ENCODE data around the gene ZNF30.
"Not testable (repeated sequence)": the region's sequence is repeated elsewhere in the genome, so short reads cannot be mapped to it uniquely, and the experiment has no call there.

ZNF30 gene

DNA sequence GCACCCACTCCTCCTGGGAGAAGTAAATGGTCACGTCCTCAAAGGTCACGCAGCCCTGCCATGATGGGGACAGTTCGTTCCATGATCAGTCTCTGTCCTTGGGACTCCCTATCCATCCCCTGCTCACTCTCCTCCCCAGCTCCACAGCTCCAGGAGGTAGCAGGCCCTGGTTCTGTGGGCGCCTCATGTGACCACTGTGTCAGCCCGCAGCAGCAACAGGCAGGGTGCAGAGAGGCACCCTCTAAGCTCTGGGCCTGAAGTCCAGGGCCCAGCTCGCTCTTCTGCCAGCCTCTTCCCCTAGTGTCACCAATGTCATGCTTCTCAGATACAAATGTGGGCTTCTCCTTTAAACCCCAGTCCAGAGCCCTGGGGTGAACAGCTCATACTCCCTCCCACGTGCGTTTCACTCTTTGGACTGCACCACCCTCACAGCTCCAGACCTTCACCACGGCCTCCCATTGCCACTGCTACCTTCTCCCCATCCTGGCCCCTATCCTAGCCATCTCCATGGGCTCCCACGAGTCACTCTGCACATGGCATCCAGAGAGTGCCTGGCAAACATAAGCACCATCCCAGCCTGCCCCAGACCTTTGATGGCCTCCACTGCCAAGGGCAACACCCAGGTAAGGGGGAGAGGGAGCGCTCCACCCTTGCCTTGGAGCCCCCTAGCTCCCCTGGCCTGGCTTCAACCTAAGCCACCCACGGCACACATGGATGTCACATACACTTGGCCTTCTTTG, 34.4 kb downstream of the ZNF30 start:
- no peak for DNase-seq

DNA sequence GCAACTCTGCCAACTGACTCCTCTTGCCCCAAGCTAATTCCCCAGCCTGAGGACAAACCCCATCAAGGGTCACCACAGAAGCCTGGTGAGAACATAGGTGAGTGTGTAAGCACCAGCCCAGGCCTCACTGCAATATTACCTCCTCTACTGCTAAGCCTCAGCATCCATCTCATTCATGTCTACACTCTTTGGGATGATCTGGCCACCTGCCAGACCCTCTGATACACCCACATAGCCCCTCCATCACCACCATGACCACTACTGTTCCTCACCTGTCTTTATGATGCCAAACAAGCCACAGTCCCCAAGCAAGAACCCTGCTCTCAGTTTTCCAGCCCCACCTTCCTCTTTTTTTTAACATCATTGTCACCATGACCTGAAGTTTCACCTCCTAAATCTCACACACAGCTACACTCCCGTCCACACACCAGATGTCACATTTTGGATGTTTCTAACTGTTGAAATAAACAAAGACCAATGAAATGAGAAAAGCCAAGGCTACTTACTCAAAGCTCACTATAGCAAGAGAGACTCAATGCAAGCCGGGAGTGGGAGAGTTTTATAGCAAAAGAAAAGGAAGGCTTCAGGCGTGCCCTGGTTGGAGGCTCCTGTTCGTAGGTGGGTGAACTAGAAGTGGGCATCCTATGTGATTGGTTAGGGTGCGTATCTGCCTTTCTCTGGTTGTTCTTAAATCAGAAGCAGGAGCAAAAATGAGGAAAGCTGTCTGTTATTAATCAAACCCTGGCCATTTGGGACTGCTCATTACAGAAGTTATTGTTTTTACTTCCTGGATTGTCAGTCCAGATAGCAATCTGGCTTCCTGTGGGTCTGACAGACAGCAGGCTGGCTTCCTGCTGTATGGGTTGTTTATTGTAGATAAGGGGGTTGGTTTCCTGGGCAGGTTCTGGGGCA, 35.3 kb downstream of the ZNF30 start:
- no peak for DNase-seq

DNA sequence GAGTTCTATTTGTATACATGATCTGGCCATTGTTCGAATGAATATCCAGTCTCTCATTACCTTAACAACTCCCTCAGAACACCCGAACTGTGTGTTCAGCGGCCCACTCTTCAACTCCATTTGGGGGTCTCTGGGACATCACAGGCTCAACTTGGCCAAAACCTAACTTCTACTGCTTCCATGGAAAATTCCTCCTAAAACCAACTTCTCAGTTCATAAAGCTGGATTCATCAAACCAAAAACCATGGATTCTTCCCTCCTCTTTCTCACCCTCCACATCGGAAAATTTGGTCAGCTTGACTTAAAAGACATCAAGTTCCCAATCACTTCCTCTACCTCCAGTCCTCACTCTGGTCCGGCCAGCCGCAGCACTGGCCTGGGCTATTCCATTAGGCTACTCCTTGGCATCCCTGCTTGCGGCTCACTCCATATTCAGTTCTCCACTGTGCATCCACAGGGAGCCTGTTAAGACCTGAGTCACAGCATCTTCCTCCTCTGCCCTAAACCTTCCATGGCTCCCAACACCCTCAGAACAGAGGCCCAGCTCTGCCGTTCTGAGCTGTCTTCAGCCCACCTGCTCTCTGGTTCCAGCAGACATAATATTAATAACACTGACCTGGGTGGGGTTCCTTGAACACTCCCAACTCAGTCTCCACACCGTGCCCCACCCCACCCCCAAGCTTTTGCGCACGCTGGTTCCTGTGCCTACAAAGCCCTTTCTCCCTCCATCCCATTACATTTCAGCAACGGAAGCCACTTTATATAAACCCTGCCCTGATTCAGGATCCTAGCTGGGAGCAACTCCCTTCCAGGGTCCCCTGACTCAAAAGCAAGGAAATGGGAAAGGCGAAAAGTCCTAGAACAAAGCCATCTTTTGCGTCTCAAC, 36.2 kb downstream of the ZNF30 start:
- DNase-seq, result peak; percentile 6

DNA sequence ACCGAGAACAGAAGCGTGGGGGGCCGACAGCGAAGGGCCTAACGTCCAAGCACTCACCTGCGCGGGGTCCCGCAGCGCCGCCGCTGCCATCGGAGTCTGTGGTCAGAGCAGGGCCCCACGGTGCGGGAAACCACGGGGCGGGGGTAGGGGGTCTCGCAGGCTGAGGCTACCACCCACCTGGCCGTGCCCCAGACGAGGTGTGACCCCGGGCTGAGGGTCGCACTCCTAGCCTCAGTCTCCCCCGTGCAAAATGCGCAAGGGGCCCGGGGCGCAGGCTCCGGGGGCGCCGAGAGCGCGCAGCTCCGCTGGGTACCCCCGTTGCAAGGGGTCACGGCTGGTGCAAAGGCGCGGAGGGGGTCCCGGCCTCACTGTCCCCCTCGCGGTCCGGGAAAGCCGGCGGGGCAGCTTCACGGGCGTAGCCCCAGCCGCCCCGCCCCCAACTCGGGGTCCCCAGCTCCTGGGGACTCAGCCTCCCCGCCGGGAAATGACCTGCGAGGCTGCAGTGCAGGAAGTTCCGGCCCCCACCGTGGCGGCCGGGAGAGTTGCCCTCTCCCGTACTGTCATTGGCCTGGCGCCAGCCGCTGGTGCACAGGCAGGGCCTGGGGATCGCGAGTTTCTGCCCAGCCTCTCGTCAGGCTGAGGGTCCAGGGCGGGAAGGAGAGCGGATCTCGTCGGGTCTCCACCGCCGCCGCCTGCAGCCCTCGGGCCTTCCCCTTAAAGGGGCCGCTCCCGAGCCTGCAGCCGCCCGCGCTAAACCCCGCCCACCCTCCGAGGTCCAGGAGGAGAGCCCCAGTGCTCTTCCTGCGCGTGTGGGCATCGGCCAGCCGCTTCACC, 37.1 kb downstream of the ZNF30 start, which contains the start of gene ZNF792:
Gene ZNF792 (minus strand): TSS at position 657 of the 834 bp plus-strand sequence. CDS start 567 bp downstream, at position 90.
- DNase-seq, result peak; percentile 67

DNA sequence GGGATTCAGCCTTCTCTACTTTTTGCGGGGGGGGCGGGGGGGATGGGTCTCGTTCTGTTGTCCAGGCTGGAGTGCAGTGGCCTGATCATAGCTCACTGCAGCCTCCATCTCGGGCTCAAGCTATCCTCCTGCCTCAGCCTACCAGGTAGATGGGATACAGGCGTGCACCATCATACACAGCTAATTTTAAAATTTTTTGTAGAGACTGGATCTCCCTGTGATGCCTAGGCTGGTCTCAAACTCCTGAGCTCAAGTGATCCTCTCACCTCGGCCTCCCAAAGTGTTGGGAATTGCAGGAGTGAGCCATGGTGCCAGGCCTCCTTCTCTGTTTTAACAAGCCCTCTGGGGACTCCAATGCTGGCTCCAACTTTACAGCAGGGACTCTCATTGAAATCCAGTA, 37.9 kb downstream of the ZNF30 start:
- DNase-seq, result no peak

DNA sequence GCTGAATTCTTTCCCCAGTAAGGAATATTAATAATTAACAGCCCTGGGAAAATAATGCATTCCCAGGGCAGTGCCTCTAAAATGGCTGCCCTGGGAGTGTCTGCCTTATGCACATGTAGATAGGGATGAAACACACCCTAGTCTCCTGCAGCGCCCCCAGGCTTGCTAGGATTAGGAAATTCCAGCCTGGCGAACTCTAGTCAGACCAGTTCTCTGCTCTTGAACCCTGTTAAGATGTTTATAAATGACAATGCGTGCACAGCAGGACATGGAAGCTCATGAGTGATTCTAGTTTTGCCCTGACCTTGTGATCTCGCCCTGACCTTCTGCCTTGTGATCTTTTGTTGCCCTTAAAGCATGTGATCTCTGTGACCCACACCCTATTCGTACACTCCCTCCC, 38.8 kb downstream of the ZNF30 start:
- not testable (repeated sequence) for DNase-seq

DNA sequence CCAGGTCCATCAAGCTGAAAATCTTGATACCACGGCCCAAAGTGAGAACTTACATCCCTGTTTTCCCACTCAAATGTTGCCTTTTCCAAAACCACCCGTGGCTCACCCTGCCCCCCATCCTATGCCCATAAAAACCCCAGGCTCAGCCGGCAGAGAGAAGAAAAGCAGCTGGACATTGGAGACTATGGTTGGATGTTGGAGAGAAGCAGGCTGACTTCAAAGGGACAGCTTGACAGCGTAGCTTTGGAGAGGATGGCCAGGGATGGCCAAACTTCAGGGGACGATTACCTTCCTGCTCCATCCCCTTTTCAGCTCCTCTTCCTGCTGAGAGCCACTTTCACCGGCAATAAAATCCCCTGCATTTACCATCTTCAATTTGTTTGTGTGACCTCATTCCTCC, 40.8 kb downstream of the ZNF30 start:
- no peak for DNase-seq

DNA sequence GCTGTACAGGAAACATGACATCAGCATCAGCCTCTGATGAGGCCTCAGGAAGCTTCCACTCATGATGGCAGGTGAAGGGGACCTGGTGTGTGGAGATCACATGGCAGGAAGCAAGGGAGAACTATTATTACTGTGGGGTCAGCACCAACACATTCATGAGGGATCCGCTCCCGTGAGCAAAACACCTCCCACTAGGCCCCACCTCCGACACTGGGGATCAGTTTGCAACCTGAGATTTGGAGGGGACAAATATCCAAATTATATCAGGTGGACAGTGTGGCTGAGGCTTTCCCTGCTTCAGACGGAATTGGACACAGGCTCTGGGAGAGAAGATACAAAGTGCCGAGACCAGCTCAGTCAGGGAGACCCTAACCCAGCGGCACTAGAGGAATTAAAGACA, 43.0 kb downstream of the ZNF30 start:
- DNase-seq, result no peak

DNA sequence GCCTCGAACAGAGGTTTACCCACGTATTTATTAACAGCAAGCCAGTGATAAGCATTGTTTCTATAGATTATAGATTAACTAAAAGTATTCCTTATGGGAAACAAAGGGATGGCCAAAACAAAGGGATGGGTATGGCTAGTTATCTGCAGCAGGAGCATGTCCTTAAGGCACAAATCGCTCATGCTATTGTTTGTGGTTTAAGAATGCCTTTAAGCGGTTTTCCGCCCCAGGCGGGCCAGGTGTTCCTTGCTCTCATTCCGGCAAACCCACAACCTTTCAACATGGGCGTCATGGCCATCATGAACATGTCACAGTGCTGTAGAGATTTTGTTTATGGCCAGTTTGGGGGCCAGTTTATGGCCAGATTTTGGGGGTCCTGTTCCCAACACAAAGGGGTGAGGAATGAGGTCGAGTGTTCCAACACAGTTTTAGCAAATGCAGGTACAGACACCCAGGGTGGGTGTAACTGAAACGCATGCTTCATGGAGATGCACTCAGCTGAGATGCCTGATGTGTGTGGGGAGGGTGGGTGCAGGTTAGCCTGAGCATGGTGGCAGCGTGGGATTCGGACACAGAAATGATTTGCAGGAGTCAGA, 43.6 kb downstream of the ZNF30 start:
- not testable (repeated sequence) for DNase-seq

DNA sequence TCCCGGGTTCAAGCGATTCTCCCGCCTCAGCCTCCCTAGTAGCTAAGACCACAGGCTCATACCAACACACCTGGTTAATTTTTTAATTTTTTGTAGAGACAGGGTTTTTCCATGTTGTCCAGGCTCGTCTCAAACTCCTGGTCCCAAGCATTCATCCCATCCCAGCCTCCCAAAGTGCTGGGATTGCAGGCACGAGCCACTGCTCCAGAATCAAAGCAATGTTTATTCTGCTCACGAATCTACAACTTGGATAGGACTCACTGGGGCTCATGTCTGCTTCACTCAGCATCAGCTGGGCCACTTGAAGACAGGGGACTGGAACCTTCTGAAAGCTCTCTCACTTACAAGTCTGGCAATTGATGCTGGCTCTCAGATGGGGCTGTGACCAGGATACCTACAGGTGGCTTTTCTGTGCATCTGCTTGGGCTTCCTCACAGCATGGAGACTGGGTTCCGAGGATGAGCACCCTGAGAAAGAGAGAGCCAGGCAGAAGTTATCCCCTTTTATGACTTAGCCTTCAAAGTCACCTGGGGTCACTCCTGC, 45.5 kb downstream of the ZNF30 start:
- DNase-seq, result no peak

DNA sequence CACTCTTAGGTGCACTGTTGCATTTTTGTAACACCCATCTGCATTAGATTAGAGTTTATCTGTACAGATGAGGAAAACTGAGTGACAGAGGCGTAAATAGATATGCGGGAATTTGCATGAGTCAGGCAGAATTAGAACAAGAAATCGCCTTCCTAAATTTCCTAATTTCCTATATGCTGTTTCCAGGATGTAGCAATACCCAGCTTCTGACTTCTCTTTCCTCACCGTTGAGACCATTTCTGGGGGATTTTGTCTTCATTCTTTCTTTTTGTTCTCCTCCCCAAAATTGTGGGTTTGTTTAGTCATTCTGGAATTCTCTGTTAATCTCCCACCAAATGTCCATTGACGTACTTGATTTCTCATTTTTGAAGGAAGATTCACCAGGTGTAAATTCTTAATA, 47.9 kb downstream of the ZNF30 start:
- no peak for DNase-seq

DNA sequence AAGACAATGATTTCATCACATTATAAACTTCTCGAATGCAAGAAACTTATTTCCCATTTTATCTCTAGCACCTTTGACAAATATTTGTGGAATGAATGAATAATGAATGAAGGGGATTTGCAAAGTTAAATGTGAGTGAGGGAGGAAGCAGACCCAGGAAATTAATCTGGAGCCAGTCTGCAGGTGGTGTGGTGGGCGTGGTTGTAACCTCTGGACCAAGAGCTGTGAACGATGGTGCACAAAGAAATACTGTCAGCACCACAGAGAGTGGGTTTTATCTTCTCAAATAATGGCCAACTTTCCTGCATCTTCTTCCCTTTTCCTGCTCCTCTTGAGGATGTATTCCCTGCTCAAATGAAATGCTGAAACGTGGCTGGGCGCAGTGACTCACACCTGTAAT, 48.4 kb downstream of the ZNF30 start:
- no peak for DNase-seq

DNA sequence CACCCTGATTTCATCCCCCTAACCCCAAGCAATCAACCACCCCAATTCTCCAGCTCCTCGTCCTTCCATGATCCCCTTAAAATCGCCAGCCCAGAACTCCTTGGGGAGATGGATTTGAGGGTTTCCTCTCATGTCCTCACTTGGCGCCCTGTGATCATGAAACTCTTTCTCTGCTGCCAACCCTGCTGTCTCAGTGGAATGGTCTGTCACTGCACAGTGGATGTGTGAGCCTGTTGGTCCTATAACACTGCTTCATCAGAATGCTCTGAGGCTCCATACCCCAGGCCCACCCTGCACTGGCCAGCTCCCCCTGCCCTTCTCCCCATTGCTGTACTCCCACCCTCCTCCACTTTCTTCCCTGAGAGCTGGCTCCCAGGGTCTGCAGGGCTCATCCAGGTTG, 49.9 kb downstream of the ZNF30 start:
- DNase-seq, result no peak

DNA sequence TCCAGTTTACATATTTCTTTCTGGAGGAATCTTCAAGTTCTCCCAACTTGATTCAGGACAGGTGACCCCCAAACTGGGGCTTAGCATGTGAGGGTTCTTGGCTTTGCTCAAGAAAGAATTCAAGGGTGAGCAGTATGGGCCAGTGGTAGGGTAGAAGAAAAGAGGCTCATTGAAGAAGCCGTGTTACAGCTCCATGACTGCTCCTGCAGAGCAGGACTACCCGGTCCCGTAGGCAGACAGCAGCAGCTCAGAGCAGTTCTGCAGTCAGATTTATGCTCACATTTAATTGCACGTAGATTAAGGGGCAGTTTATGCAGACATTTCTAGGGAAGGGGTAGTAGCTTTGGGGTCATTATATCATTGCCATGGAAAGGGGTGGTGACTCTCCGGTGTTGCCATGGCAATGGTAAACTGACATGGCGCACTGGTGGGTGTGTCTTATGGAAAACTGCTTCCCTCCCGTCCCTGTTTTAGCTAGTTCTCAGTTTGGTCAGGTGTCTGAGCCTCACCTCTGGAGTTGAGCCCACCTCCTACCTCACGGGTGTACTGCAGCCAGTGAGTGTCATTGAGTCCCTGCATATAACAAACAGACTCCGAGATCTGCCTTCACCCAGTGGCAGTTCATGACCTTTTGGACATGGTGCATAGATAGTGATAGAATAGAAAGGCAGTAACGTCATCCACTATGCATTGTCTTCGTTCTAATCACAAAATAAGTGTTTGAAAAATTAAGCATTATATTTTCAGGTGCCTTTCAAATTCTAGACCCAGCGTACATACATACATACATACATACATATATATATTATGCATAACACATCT, 53.3 kb downstream of the ZNF30 start:
- no peak for DNase-seq

DNA sequence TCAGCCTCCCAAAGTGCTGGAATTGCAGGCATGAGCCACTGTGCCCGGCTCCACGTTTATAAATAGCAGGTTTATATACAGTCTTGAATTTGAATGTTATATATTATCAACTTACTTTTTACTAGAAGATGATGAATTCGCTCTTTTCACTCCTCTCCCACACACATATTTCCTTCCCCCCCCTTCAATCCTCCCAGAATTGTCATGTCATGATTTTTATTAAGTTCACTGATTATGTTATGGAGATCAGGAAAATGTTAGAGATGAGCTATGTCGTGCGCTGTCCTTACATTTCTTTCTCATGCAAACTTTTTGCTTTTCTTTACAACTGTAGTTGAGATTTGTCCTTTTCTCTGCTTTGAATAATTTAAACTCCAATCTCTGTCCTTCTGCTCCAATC, 55.6 kb downstream of the ZNF30 start:
- no peak for DNase-seq

DNA sequence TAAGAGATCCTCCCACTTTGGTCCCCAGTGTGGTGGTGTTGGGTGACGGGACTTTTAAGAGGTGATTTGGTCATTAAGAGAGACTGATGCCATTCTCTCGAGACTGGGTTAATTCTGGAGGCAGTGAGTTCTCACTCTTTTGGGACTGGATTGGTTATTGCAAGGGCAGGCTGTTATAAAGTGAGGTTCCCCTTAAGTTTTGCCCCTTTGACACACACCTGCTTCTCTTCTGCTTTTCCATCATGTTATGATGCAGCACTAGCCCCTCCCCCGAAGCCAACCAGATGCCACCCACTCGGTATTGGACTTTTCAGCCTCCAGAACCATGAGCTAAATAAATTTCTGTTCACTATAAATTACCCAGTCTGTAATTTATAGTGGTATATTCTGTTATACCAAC, 57.1 kb downstream of the ZNF30 start:
- DNase-seq, result no peak

DNA sequence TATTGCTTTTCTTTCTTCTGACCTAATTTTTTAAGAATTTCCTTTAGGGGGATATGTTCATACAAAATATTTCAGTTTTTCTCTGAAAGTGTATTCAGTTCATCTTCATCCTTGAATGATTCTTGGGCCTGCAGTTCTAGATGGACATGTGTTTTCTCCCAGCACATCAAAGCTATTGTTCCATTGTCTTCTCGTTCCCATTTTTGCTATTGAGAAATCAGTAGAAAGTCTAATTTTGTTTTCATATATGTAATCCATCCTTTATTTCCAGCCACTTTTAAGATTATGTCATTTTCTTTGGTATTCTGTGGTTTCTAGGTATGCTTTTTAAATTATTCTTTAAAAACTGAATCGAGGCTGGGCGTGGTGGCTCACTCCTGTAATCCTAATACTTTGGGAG, 57.6 kb downstream of the ZNF30 start:
- DNase-seq, result no peak

DNA sequence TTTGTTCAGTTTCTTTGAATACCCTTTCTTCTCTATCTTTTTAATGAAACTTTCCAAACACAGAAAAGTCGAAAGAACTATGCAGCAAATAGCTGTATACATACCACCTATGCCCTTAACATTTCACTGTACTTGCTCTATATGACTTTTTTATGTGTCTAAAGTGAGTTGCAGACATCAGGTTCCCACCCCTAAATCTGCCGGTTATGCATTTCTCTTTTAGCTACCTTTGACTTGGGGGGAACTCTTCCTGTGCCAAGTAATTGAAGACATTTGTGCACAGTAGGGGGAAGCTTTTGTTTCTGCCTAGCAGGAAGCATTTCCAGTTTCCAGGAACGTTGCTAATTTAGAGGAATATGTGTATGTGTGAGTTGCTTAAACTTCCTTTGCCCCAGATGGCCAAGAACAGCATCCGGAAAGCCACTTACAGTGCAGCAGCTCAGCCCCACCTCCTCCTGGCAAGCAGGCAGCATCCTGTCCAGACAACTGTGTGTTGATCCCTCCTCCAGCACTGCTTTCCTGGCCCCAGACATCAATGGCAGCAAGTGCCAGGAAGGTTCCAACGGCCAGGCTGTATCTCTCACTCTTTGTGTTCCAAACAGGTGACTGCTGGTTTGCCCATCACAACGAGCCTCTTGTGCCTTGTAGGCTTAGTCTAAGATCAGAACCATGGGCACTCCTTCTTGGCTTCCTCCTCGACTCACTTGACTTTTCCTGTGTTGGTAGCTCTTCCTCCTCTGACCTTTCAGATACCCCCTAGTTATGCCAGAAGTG, 58.7 kb downstream of the ZNF30 start:
- no peak for DNase-seq

DNA sequence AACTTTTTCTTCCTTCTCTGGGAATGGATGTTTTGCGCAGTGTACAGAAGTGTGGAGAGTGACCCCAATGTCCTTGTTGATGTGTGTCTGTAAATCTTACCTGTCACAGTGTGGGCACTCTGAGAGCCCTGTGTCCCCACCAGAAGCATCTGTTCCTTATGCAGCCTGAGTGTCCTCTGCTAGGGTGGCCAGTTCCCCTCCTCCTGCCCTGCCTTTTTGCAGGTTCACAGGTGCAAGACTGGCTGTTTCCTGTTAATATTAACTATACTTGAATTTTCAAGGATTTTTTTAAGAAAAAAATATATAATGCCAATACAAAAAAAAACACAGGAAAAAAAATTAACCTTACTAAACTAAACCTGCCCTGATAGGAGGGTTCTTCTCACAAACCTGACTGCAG, 61.4 kb downstream of the ZNF30 start:
- no peak for DNase-seq

DNA sequence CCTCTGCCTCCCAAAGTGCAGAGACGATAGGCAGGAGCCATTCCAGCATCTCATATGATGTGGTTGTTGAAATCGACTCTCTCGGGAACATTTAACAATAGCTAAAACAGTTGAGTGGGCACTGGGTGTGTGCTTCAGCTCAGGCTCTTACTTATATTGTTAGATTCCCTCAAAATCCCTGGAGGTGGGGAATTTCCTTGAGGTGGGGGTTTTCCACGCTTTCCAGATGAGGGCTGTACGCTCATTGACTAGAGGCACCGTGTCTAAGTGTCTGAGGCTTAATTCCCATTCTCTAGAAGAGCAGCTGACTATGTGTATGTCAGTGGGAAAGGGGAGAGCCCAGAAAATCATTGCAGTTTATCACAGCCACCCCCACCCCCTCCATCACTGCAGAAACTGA, 62.6 kb downstream of the ZNF30 start:
- DNase-seq, result no peak
